ENCODE measurements around the gene NCS1. TPM values are rescaled to one million over a fixed set of nuclear protein-coding genes. Genes with fewer than 3 reads are reported as not detected.

The NCS1 gene
- total RNA-seq, 2 donors from 2014 or later, result 3.8 to 21.3 TPM

- Histone ChIP-seq H3K27me3 (peaks cover 9% of the 10 kb centered on the region), H3K27ac (no peak overlapping the region), H3K9me3 (no peaks in the 10 kb centered on the region), H3K9ac (ENCODE audit: low read depth in 2 of 2, low read length in 2 of 2) (peak overlapping the region in 1 of 2 donors; percentile 26), H3K4me1 (no peaks in the 10 kb centered on the region), H3K36me3 (no peaks in the 10 kb centered on the region), H3K4me3 (peak overlapping the region; percentile 23)
- intact Hi-C loops (cut with DNase I), result no loop called here
- no peak for TF ChIP-seq CTCF (IDR thresholded peaks at IDR 0.05)
- DNase-seq, result no peak
Measured at GRCh38 chr9:130171226-130172148, 717 bp upstream of the NCS1 start.

- H3K27me3 ChIP-seq, result peaks cover 9% of the 10 kb centered on the region
- peak overlapping the region in 1 of 2 donors; percentile 51 for H3K9ac ChIP-seq (ENCODE audit: low read depth in 2 of 2, low read length in 2 of 2)
- no peaks in the 10 kb centered on the region for H3K4me1 ChIP-seq
- no peak for DNase-seq
- TF ChIP-seq CTCF (IDR thresholded peaks at IDR 0.05), result no peak
- peak overlapping the region; percentile 12 for H3K27ac ChIP-seq
- H3K36me3 ChIP-seq, result no peaks in the 10 kb centered on the region
- peak overlapping the region; percentile 47 for H3K4me3 ChIP-seq
- no peaks in the 10 kb centered on the region for H3K9me3 ChIP-seq
- intact Hi-C loops (cut with DNase I), result no loop called here
Measured at GRCh38 chr9:130172858-130173665, 858 bp downstream of the NCS1 start.

- Histone ChIP-seq H3K27me3 (peaks cover 9% of the 10 kb centered on the region), H3K4me3 (peak overlapping the region; percentile 47), H3K4me1 (no peaks in the 10 kb centered on the region), H3K9ac (ENCODE audit: low read depth in 2 of 2, low read length in 2 of 2) (peak overlapping the region in 1 of 2 donors; percentile 51), H3K9me3 (no peaks in the 10 kb centered on the region), H3K36me3 (no peaks in the 10 kb centered on the region), H3K27ac (peak overlapping the region; percentile 12)
- DNase-seq, result no peak
- TF ChIP-seq CTCF (IDR thresholded peaks at IDR 0.05), result no peak
- intact Hi-C loops (cut with DNase I), result no loop called here
Measured at GRCh38 chr9:130173666-130173983, 1.4 kb downstream of the NCS1 start.

- Histone ChIP-seq H3K27ac (no peak overlapping the region), H3K9me3 (no peaks in the 10 kb centered on the region), H3K36me3 (no peaks in the 10 kb centered on the region), H3K4me1 (no peaks in the 10 kb centered on the region), H3K4me3 (no peak overlapping the region), H3K27me3 (peaks cover 9% of the 10 kb centered on the region), H3K9ac (ENCODE audit: low read depth in 2 of 2, low read length in 2 of 2) (no peak overlapping the region)
- DNase-seq, result no peak
- intact Hi-C loops (cut with DNase I), result no loop called here
- TF ChIP-seq CTCF (IDR thresholded peaks at IDR 0.05), result no peak
Measured at GRCh38 chr9:130174025-130174424, 1.8 kb downstream of the NCS1 start.

- H3K27ac ChIP-seq, result no peak overlapping the region
- peaks cover 9% of the 10 kb centered on the region for H3K27me3 ChIP-seq
- DNase-seq, result no peak
- H3K9me3 ChIP-seq, result no peaks in the 10 kb centered on the region
- TF ChIP-seq CTCF (IDR thresholded peaks at IDR 0.05), result no peak
- H3K36me3 ChIP-seq, result no peaks in the 10 kb centered on the region
- H3K4me3 ChIP-seq, result no peak overlapping the region
- H3K9ac ChIP-seq (ENCODE audit: low read depth in 2 of 2, low read length in 2 of 2), result no peak overlapping the region
- intact Hi-C loops (cut with DNase I), result no loop called here
- no peaks in the 10 kb centered on the region for H3K4me1 ChIP-seq
Measured at GRCh38 chr9:130174920-130175321, 2.7 kb downstream of the NCS1 start.

All from colonic mucosa (tissue), 4 donors.